ENCODE data around the gene ULBP2. TPM values are rescaled to one million over a fixed set of nuclear protein-coding genes. Genes with fewer than 3 reads are reported as not detected.

ULBP2 gene
- total RNA-seq, 1 experiment from 2014 or later, result 0.13 TPM

GRCh38 chr6:149913085-149913484, 28.7 kb upstream of the ULBP2 start (continued):
- TF ChIP-seq CTCF (IDR thresholded peaks at IDR 0.05), result no peak
- TF ChIP-seq ZNF232 (CRISPR knock-in tag; IDR thresholded peaks at IDR 0.05), result no peak

DNA sequence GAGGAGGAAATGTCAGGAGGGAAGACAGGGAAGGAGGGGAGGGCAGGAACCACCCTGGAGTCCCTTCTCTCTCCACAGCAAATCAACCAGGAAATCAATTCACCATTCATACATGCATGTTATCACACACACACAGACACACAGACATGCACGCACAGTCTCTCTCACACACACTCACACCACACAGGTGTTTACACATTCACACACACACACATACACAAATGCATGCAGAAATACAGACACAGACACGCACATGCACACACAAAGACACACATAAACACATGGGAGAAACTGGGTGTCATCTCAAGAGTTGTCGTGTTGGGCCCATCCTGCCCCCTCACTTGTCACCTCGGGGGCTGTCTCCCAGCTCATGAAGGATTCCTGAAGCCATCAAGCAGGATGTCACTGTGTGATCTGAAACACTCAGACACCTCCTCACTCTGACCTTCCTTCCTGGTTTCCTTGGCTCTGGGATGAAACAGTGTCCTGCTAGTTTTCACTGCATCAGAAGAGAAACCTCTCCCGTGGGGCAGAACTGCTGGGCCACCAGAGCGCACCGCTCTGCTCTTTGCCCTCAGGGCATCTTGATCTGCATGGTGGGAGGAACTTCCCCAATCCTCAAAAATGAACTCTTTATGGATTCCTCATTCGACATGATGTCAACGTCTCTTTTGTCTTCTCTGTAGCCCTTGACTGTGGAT, 28.1 kb upstream of the ULBP2 start:
- CTCF ChIA-PET, result interaction anchor here (0.9 kb wide), 1 partner anchor 16 kb away, joined by 4 read pairs; no protein-coding TSS in a partner anchor

More for the DNA sequence above, 28.1 kb upstream of the ULBP2 start:
- no peak overlapping the region for H3K27ac Mint-ChIP-seq
- H3K4me3 Mint-ChIP-seq, result no peak overlapping the region
- H3K36me3 Mint-ChIP-seq, result peaks cover 7% of the 10 kb centered on the region; the same call in 1 of the 2 replicates
- H3K4me1 Mint-ChIP-seq, result no peaks in the 10 kb centered on the region
- DNase-seq (ENCODE audit: low spot score), result no peak
- H3K27me3 Mint-ChIP-seq (ENCODE audit: low read depth), result peaks cover 44% of the 10 kb centered on the region
- peaks cover 20% of the 10 kb centered on the region for H3K9me3 Mint-ChIP-seq
- TF ChIP-seq, protein P1, sequence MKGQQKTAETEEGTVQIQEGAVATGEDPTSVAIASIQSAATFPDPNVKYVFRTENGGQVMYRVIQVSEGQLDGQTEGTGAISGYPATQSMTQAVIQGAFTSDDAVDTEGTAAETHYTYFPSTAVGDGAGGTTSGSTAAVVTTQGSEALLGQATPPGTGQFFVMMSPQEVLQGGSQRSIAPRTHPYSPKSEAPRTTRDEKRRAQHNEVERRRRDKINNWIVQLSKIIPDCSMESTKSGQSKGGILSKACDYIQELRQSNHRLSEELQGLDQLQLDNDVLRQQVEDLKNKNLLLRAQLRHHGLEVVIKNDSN (CRISPR knock-in tag; IDR thresholded peaks at IDR 0.05), result no peak
- no peak for TF ChIP-seq AR (CRISPR knock-in tag; IDR thresholded peaks at IDR 0.05)
- TF ChIP-seq, protein P2, sequence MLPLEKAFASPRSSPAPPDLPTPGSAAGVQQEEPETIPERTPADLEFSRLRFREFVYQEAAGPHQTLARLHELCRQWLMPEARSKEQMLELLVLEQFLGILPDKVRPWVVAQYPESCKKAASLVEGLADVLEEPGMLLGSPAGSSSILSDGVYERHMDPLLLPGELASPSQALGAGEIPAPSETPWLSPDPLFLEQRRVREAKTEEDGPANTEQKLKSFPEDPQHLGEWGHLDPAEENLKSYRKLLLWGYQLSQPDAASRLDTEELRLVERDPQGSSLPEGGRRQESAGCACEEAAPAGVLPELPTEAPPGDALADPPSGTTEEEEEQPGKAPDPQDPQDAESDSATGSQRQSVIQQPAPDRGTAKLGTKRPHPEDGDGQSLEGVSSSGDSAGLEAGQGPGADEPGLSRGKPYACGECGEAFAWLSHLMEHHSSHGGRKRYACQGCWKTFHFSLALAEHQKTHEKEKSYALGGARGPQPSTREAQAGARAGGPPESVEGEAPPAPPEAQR (CRISPR knock-in tag; IDR thresholded peaks at IDR 0.05), result no peak
- TF ChIP-seq, protein P3, sequence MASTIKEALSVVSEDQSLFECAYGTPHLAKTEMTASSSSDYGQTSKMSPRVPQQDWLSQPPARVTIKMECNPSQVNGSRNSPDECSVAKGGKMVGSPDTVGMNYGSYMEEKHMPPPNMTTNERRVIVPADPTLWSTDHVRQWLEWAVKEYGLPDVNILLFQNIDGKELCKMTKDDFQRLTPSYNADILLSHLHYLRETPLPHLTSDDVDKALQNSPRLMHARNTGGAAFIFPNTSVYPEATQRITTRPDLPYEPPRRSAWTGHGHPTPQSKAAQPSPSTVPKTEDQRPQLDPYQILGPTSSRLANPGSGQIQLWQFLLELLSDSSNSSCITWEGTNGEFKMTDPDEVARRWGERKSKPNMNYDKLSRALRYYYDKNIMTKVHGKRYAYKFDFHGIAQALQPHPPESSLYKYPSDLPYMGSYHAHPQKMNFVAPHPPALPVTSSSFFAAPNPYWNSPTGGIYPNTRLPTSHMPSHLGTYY (CRISPR knock-in tag; IDR thresholded peaks at IDR 0.05), result no peak
- TF ChIP-seq FOXP1 (CRISPR knock-in tag; IDR thresholded peaks at IDR 0.05; ENCODE audit: borderline replicate concordance), result no peak
- TF ChIP-seq ZNF232 (CRISPR knock-in tag; IDR thresholded peaks at IDR 0.05), result no peak
- TF ChIP-seq ZNF671 (CRISPR knock-in tag; IDR thresholded peaks at IDR 0.05), result no peak
- no peak for TF ChIP-seq ATF2 (CRISPR knock-in tag; IDR thresholded peaks at IDR 0.05; ENCODE audit: borderline replicate concordance, low read depth)
- no peak for TF ChIP-seq ZNF396 (CRISPR knock-in tag; IDR thresholded peaks at IDR 0.05; ENCODE audit: borderline replicate concordance)
- no peak for TF ChIP-seq OVOL2 (CRISPR knock-in tag; IDR thresholded peaks at IDR 0.05; ENCODE audit: borderline replicate concordance)
- TF ChIP-seq ZNF317 (CRISPR knock-in tag; IDR thresholded peaks at IDR 0.05; ENCODE audit: borderline replicate concordance, low read depth), result no peak
- no peak for TF ChIP-seq TCF7 (CRISPR knock-in tag; IDR thresholded peaks at IDR 0.05; ENCODE audit: low read depth)
- TF ChIP-seq ESRRA (CRISPR knock-in tag; IDR thresholded peaks at IDR 0.05; ENCODE audit: borderline replicate concordance), result no peak
- TF ChIP-seq, protein P4, sequence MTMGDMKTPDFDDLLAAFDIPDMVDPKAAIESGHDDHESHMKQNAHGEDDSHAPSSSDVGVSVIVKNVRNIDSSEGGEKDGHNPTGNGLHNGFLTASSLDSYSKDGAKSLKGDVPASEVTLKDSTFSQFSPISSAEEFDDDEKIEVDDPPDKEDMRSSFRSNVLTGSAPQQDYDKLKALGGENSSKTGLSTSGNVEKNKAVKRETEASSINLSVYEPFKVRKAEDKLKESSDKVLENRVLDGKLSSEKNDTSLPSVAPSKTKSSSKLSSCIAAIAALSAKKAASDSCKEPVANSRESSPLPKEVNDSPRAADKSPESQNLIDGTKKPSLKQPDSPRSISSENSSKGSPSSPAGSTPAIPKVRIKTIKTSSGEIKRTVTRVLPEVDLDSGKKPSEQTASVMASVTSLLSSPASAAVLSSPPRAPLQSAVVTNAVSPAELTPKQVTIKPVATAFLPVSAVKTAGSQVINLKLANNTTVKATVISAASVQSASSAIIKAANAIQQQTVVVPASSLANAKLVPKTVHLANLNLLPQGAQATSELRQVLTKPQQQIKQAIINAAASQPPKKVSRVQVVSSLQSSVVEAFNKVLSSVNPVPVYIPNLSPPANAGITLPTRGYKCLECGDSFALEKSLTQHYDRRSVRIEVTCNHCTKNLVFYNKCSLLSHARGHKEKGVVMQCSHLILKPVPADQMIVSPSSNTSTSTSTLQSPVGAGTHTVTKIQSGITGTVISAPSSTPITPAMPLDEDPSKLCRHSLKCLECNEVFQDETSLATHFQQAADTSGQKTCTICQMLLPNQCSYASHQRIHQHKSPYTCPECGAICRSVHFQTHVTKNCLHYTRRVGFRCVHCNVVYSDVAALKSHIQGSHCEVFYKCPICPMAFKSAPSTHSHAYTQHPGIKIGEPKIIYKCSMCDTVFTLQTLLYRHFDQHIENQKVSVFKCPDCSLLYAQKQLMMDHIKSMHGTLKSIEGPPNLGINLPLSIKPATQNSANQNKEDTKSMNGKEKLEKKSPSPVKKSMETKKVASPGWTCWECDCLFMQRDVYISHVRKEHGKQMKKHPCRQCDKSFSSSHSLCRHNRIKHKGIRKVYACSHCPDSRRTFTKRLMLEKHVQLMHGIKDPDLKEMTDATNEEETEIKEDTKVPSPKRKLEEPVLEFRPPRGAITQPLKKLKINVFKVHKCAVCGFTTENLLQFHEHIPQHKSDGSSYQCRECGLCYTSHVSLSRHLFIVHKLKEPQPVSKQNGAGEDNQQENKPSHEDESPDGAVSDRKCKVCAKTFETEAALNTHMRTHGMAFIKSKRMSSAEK (CRISPR knock-in tag; IDR thresholded peaks at IDR 0.05; ENCODE audit: borderline replicate concordance), result no peak
- POLR2A ChIA-PET, result no interaction called here
- ATAC-seq, result no peak

Data from WTC11 (cell line).